K562 (cell line): Measurements from ENCODE around the gene DHTKD1.

Experiments
- CHAMP1 ChIP-seq: fragments of 450-650 bp; IDR thresholded peaks from 2 replicates; pipeline ENCODE4 v1.6.1; 2016; ENCODE audit warnings: mild to moderate bottlenecking
- NFYB ChIP-seq: IDR thresholded peaks from 2 replicates; pipeline ENCODE4 v1.6.1; 2011; ENCODE audit warnings: mild to moderate bottlenecking, moderate library complexity; ENCODE audit not compliant: insufficient read length; ENCODE audit errors: extremely low read depth
- PRMT5 ChIP-seq: sonication (generic); formaldehyde crosslinking; IDR thresholded peaks from 2 replicates; pipeline ENCODE4 v1.5.0; 2020; ENCODE audit warnings: missing genetic modification reagents
- REST ChIP-seq, 2 experiments: fragments of 450-650 bp; formaldehyde crosslinking in 1 of 2; IDR thresholded peaks; 2 replicates each; pipeline versions ENCODE4 v1.4.0 to v1.6.1; 2014 to 2020; ENCODE audit warnings: mild to moderate bottlenecking in 2 of 2, borderline replicate concordance in 1 of 2, low read depth in 1 of 2
- TF ChIP-seq, protein P1 (sequence below), 3 experiments: IDR thresholded peaks in 2 of 3; conservative IDR thresholded peaks in 1 of 3; 2 replicates each; pipeline ENCODE4 v1.5.1; 2011 to 2012; ENCODE audit warnings: low read length in 3 of 3, mild to moderate bottlenecking in 3 of 3, control low read depth in 2 of 3, improper control_type of control experiment in 1 of 3, inconsistent platforms in 1 of 3, low read depth in 1 of 3, mixed read lengths in 1 of 3, moderate library complexity in 1 of 3; ENCODE audit not compliant: insufficient read depth in 2 of 3
- TF ChIP-seq, protein P2 (sequence below): fragments of 450-650 bp; IDR thresholded peaks from 2 replicates; pipeline ENCODE4 v1.6.1; 2017; ENCODE audit warnings: mild to moderate bottlenecking, moderate library complexity

DNA sequence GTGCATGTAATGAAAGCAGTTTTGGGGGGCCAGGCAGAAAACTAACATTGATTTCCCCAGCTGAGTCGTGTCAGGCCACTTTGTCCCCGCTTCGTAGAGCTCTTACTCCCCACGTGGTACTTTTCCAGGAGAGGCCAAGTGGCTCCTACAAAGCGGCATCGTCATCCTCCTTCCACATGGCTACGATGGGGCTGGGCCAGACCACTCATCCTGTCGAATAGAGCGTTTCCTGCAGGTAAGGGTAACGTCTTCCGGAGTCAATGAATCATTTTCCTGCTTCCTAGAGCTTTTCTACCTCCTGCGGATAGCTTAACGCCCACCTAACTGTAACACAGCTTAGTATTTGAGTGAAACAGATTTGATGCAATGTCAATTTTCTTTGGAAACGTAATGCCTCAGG is 39.0 kb downstream of the DHTKD1 start:
- no peak for TF ChIP-seq PRMT5 (CRISPR knock-in tag)
- TF ChIP-seq REST (IDR thresholded peaks at IDR 0.05; ENCODE audit: borderline replicate concordance): no peak
- no peak for TF ChIP-seq REST (CRISPR knock-in tag; IDR thresholded peaks at IDR 0.05; ENCODE audit: low read depth)
- no peak for TF ChIP-seq NFYB
- TF ChIP-seq, protein P1, sequence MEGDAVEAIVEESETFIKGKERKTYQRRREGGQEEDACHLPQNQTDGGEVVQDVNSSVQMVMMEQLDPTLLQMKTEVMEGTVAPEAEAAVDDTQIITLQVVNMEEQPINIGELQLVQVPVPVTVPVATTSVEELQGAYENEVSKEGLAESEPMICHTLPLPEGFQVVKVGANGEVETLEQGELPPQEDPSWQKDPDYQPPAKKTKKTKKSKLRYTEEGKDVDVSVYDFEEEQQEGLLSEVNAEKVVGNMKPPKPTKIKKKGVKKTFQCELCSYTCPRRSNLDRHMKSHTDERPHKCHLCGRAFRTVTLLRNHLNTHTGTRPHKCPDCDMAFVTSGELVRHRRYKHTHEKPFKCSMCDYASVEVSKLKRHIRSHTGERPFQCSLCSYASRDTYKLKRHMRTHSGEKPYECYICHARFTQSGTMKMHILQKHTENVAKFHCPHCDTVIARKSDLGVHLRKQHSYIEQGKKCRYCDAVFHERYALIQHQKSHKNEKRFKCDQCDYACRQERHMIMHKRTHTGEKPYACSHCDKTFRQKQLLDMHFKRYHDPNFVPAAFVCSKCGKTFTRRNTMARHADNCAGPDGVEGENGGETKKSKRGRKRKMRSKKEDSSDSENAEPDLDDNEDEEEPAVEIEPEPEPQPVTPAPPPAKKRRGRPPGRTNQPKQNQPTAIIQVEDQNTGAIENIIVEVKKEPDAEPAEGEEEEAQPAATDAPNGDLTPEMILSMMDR (IDR thresholded peaks at IDR 0.05 in 2 of 3, conservative IDR thresholded peaks at IDR 0.05 in 1 of 3; ENCODE audit: insufficient read depth in 2 of 3, low read depth in 1 of 3, low read length in 3 of 3): no peak
- no peak for TF ChIP-seq CHAMP1
- TF ChIP-seq, protein P2, sequence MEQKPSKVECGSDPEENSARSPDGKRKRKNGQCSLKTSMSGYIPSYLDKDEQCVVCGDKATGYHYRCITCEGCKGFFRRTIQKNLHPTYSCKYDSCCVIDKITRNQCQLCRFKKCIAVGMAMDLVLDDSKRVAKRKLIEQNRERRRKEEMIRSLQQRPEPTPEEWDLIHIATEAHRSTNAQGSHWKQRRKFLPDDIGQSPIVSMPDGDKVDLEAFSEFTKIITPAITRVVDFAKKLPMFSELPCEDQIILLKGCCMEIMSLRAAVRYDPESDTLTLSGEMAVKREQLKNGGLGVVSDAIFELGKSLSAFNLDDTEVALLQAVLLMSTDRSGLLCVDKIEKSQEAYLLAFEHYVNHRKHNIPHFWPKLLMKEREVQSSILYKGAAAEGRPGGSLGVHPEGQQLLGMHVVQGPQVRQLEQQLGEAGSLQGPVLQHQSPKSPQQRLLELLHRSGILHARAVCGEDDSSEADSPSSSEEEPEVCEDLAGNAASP: no peak
